GM12892 (cell line): ENCODE measurements around the gene DELE1.

ENCODE experiments used
- POLR2A ChIP-seq: IDR thresholded peaks from 2 replicates; pipeline ENCODE4 v1.6.1; 2011; ENCODE audit warnings: low read depth, low read length, control low read depth
- POLR2AphosphoS5 ChIP-seq: IDR thresholded peaks from 2 replicates; pipeline ENCODE4 v1.6.1; 2011; ENCODE audit warnings: low read depth, low read length, control low read depth

DNA sequence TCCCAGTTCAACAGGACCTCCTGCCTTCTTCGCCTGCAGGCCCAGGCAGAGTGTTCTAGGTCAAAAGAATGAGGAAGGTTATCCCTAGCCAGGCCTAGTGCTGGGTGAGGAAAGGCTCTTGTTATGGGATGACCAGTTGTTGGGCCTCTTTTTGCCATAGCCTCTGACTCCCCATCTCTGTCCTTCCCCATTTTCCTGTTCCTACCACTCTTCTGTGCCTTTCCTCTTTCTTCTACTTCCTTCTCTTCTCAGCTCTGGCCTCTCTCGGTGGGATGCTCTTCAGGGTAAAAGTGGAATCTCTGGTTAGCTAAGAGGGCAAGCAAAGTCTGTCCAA, 44.3 kb upstream of the DELE1 start:
- TF ChIP-seq POLR2A (no peak), POLR2AphosphoS5 (no peak)
